Transverse colon (tissue), 4 donors: ENCODE measurements around the gene DEGS2. TPM values are rescaled to one million over a fixed set of nuclear protein-coding genes. Genes with fewer than 3 reads are reported as not detected.

Experiments used
- DNase-seq: peaks from one replicate; pipeline ENCODE4 v3.0.0-alpha.2; 2019
- H3K27ac ChIP-seq, 4 donors: fragments of 200-600 bp; sonication (generic); 2 replicates each; pipeline ENCODE4 v1.5.1; 2016 to 2018; ENCODE audit warnings: inconsistent platforms in 4 of 4
- H3K27me3 ChIP-seq: fragments of 200-600 bp; sonication (generic); 2 replicates; pipeline ENCODE4 v1.5.1; 2017; ENCODE audit warnings: inconsistent platforms
- H3K36me3 ChIP-seq, 4 donors: fragments of 200-600 bp; sonication (generic); 2 replicates each; pipeline ENCODE4 v1.5.1; 2017 to 2019; ENCODE audit warnings: inconsistent platforms in 4 of 4
- H3K4me1 ChIP-seq, 4 donors: fragments of 200-600 bp; sonication (generic); 2 replicates each; pipeline ENCODE4 v1.5.1; 2017 to 2020; ENCODE audit warnings: inconsistent platforms in 4 of 4
- H3K4me3 ChIP-seq, 4 donors: fragments of 200-600 bp; sonication (generic); 1 replicate in 1 of 4; 2 replicates in 3 of 4; pipeline versions ENCODE4 v1.5.1 to v1.6.1; 2017 to 2019; ENCODE audit warnings: inconsistent platforms in 4 of 4
- H3K9me3 ChIP-seq, 2 donors: fragments of 200-600 bp; sonication (generic); 2 replicates each; pipeline ENCODE4 v1.5.1; 2017 to 2019; ENCODE audit warnings: inconsistent platforms in 2 of 2
- EP300 ChIP-seq: sonication (generic); formaldehyde crosslinking; IDR thresholded peaks from one replicate; pipeline ENCODE4 v1.6.1; 2017; ENCODE audit warnings: antibody characterized with exemption, low read depth
- POLR2A ChIP-seq: fragments of 450-650 bp; IDR thresholded peaks from one replicate; pipeline ENCODE4 v1.6.1; 2016; ENCODE audit warnings: antibody characterized with exemption, mild to moderate bottlenecking, moderate library complexity
- POLR2AphosphoS5 ChIP-seq, 3 donors: sonication (generic); formaldehyde crosslinking; IDR thresholded peaks; one replicate each; pipeline ENCODE4 v1.6.1; 2016; ENCODE audit warnings: antibody characterized with exemption in 3 of 3
- WGBS, 2 donors: methylation state at CpG; one replicate each; pipeline ENCODE4 v1.1.5; 2018; ENCODE audit warnings: low coverage in 1 of 2; 5-methylcytosine and 5-hydroxymethylcytosine counted together
- in situ Hi-C, 4 donors: fragments of 200-750 bp; cut with MboI; loops; one replicate each; pipeline versions ENCODE4 v1.15.0 to v1.15.1; 2017; ENCODE audit warnings: low sequenced_read_pairs in 3 of 4, low pct_ligation_motif_present in 1 of 4, low pct_unique_long_range_greater_than_20kb in 1 of 4
- intact Hi-C: fragments of 100-400 bp; cut with DNase I; formaldehyde crosslinking; loops from one replicate; pipeline ENCODE4 v1.15.1; 2023; ENCODE audit warnings: low total_unique reads
- total RNA-seq, 4 donors: library from RNA; depleted of rRNA; stranded (reverse); fragments of >200 nt; gene quantifications; one replicate each; pipeline ENCODE4 v1.1.0, GENCODE V29; 2016
- TF ChIP-seq, protein P1 (sequence below), 5 experiments: fragments of 200-600 bp in 3 of 5; fragments of 450-650 bp in 2 of 5; sonication (generic) in 3 of 5; IDR thresholded peaks; 1 replicate in 2 of 5; 2 replicates in 3 of 5; pipeline ENCODE4 v1.5.1; 2016 to 2017; ENCODE audit warnings: antibody characterized with exemption in 5 of 5, inconsistent platforms in 3 of 5, mild to moderate bottlenecking in 2 of 5, moderate library complexity in 1 of 5

DEGS2 gene
- total RNA-seq, 4 donors from 2014 or later = 4.9 to 33.2 (median 23.7) TPM

DNA sequence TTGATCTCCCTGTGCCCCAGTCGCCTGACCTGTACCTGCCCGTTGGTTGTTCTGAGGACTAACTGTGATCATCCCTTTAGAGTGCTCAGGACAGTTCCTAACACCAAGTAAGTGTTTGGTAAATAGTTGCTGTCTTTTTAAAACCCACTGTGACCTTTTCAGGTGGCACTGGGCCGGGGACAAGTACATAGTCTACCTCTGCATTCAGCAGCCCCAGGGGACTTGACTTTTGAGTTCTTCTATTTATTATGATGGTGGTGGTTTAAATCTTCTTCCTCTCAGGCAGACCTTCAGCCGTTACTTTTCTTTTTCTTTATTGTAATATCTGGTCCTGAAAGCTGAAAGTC is 55.5 kb downstream of the DEGS2 start:
- TF ChIP-seq POLR2AphosphoS5 (IDR thresholded peaks at IDR 0.05) (no peak), POLR2A (no peak), EP300 (no peak)
- TF ChIP-seq, protein P1, sequence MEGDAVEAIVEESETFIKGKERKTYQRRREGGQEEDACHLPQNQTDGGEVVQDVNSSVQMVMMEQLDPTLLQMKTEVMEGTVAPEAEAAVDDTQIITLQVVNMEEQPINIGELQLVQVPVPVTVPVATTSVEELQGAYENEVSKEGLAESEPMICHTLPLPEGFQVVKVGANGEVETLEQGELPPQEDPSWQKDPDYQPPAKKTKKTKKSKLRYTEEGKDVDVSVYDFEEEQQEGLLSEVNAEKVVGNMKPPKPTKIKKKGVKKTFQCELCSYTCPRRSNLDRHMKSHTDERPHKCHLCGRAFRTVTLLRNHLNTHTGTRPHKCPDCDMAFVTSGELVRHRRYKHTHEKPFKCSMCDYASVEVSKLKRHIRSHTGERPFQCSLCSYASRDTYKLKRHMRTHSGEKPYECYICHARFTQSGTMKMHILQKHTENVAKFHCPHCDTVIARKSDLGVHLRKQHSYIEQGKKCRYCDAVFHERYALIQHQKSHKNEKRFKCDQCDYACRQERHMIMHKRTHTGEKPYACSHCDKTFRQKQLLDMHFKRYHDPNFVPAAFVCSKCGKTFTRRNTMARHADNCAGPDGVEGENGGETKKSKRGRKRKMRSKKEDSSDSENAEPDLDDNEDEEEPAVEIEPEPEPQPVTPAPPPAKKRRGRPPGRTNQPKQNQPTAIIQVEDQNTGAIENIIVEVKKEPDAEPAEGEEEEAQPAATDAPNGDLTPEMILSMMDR (IDR thresholded peaks at IDR 0.05) = no peak
- H3K27me3 ChIP-seq = no peaks in the 10 kb centered on the region
- intact Hi-C loops (no loop called here), in situ Hi-C loops (loop anchor here in 3 of 4 donors (10.0 to 25.0 kb wide), 2 partner anchors 117 to 119 kb away; no protein-coding TSS in a partner anchor)
- WGBS, 2 donors = 56 to 79% methylated on average over 2 to 4 of the region's 4 CpGs
- no peaks in the 10 kb centered on the region for H3K9me3 ChIP-seq
- H3K27ac ChIP-seq = peak overlapping the region; percentile 41 to 71 (median 48)
- no peak for DNase-seq
- H3K36me3 ChIP-seq = no peaks in the 10 kb centered on the region
- H3K4me1 ChIP-seq = peaks cover 15 to 57% (median 29%) of the 10 kb centered on the region in 4 donors
- H3K4me3 ChIP-seq = no peak overlapping the region

DNA sequence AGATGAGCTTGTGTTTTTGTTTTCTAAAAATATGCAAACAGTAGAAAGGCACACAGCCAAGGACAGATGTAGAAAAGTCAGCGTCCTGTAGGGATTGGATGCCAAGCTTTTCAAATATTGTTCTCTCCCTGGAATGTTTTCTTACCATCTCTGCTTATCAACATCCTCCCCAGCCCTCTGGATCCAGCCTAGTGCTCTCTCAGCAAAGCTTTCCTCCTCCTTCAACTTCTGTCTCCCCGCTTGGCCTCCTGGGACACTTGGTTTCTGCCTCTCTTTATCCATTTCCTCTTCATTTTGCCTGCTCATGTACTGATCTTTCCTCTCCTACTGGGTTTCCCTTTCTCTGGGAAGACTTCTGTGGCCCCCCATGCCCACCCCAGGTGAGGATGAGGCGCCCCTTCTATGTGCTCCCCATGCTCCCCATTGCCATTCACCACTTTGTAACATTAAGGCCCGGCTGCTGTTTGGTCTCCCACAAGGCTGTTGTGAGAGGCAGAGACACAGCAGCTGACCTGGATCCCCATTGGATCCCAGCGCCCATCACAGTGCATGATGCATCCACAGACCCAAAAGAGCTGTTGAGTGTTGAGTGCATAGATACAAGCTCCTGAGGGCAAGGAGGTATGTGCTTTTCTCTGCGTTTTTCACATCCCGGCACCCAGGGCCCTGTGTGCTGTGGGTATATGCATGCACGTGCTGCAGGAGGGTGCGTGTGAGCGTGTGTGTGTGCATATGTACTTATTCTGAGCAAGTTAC is 56.0 kb downstream of the DEGS2 start:
- peak overlapping the region; percentile 41 to 71 (median 48) for H3K27ac ChIP-seq
- 66 to 71% methylated on average over 3 to 10 of the region's 10 CpGs for WGBS, 2 donors
- no peaks in the 10 kb centered on the region for H3K27me3 ChIP-seq
- in situ Hi-C loops = loop anchor here in 3 of 4 donors (10.0 to 25.0 kb wide), 2 partner anchors 116 to 119 kb away; no protein-coding TSS in a partner anchor
- no peaks in the 10 kb centered on the region for H3K36me3 ChIP-seq
- intact Hi-C loops = no loop called here
- H3K4me1 ChIP-seq = peaks cover 15 to 54% (median 25%) of the 10 kb centered on the region in 4 donors
- H3K4me3 ChIP-seq = no peak overlapping the region
- no peaks in the 10 kb centered on the region for H3K9me3 ChIP-seq
- no peak for DNase-seq
- TF ChIP-seq POLR2AphosphoS5 (IDR thresholded peaks at IDR 0.05) (no peak), POLR2A (no peak)

DNA sequence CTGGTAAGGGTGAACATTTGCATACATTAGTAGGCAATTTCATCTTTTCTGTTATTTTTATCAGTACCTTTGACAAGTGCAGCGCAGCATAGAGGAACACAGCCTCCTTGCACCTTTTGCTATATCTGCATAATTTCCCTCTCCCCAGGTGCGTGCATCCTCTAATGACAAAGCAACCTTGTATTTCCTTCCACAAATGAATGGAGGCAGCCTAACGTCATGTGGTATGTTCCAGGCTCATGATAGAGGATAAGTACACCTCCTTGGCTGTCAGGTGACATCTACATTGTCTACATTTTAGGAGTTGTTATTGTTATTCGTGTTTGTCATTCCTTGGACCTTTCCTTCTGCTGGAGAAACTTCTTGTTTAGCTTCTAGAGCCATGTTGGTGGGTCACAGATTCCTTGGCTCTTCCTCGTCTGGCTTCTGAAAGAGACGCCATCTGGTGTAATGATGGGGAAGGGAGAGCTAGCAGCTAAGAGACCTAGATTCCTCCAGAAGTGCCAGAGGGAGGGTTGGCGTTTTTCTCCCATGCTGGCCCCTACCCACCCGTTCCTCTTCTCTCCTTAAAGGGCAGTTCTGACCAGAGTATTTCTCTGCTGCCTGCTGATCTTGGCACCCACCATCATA is 57.2 kb downstream of the DEGS2 start:
- WGBS, 2 donors = 76 to 86% methylated on average over 6 to 8 of the region's 8 CpGs
- peaks cover 10 to 47% (median 20%) of the 10 kb centered on the region in 4 donors for H3K4me1 ChIP-seq
- H3K27me3 ChIP-seq = no peaks in the 10 kb centered on the region
- DNase-seq = no peak
- intact Hi-C loops = no loop called here
- no peaks in the 10 kb centered on the region for H3K9me3 ChIP-seq
- TF ChIP-seq EP300 (no peak), POLR2A (no peak), POLR2AphosphoS5 (IDR thresholded peaks at IDR 0.05) (no peak)
- TF ChIP-seq, protein P1 (IDR thresholded peaks at IDR 0.05) = no peak
- H3K27ac ChIP-seq = peak overlapping the region in 1 of 4 donors; percentile 45
- H3K4me3 ChIP-seq = no peak overlapping the region
- in situ Hi-C loops = loop anchor here in 3 of 4 donors (10.0 to 25.0 kb wide), 2 partner anchors 115 to 117 kb away; no protein-coding TSS in a partner anchor
- H3K36me3 ChIP-seq = no peaks in the 10 kb centered on the region

DNA sequence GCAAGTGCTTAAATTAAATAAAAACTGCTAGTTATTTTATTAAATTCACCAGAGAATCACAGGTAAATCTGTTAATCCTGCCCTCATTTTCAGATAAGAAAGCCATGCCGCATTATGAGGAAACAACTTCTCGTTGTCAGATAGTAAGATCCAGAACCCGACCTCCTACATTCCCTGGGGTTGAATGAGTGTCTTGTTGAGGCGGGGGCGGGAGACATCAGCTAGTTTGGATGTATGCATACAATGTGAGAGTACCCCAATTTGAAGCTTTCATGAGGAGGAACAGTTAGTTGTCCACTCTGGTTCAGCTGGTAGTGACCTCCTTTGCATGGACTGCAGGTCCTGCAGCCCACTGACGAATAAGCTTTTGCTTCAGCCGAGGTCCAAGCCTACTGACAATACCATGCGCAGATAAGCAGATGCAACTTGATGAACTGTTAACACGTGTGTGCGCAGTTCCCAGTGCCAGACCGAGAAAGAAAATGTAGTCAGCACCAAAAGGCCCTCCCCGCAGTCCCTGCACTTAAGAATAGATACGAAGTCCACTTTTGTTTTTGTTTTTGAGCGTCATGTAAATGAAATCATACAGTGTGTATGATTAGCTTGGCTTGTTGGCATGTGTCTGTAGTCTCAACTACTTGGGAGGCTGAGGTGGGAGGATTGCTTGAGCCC is 59.3 kb downstream of the DEGS2 start:
- Histone ChIP-seq H3K27ac (no peak overlapping the region), H3K27me3 (no peaks in the 10 kb centered on the region), H3K9me3 (no peaks in the 10 kb centered on the region), H3K4me1 (peaks cover 10 to 26% (median 15%) of the 10 kb centered on the region in 4 donors), H3K4me3 (no peak overlapping the region), H3K36me3 (no peaks in the 10 kb centered on the region)
- 93 to 94% methylated on average over 7 to 14 of the region's 14 CpGs for WGBS, 2 donors
- intact Hi-C loops = no loop called here
- in situ Hi-C loops = loop anchor here in 3 of 4 donors (10.0 to 25.0 kb wide), 2 partner anchors 113 to 115 kb away; no protein-coding TSS in a partner anchor
- no peak for DNase-seq
- TF ChIP-seq EP300 = no peak
- TF ChIP-seq POLR2A = no peak
- TF ChIP-seq POLR2AphosphoS5 (IDR thresholded peaks at IDR 0.05) = no peak
- TF ChIP-seq, protein P1 (IDR thresholded peaks at IDR 0.05) = no peak
